Activated naive CD8-positive, alpha-beta T cell (primary cell): ENCODE results near the gene STAT4.
A peak's percentile ranks its signal among the peaks of the same experiment; 100 is the strongest.

Experiments
- H3K27ac Mint-ChIP-seq: one replicate; pipeline ENCODE4 v1.8.0; 2021; ENCODE audit warnings: mixed read lengths
- H3K27me3 Mint-ChIP-seq: one replicate; pipeline ENCODE4 v1.8.0; 2021; ENCODE audit warnings: mixed read lengths
- H3K36me3 Mint-ChIP-seq: one replicate; pipeline ENCODE4 v1.8.0; 2021; ENCODE audit warnings: mixed read lengths
- H3K4me1 Mint-ChIP-seq: one replicate; pipeline ENCODE4 v1.8.0; 2021; ENCODE audit warnings: low read depth, mixed read lengths
- H3K4me3 Mint-ChIP-seq: one replicate; pipeline ENCODE4 v1.8.0; 2021; ENCODE audit warnings: mild to moderate bottlenecking, mixed read lengths
- H3K9me3 Mint-ChIP-seq: one replicate; pipeline ENCODE4 v1.8.0; 2021; ENCODE audit warnings: low read depth, mixed read lengths

The STAT4 gene

DNA sequence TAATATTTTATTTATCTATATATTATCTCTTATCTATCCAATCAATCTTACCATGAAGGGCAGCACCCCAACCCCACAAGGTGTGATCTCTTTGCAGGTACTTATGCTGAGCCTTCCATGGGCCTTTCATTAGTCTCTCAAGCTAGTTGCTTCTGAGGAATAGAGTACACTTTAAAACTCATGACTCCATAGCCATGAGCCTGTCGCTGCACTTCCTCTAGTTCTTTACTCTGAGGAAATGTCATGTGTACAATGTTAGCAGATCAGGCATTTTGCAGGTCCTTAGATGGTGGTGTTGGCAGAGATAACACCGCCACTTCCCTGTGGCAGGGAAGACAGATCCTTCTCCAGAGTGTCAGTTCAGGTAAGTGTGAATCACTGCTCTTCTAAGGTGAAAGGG is 29.5 kb upstream of the STAT4 start:
- no peak overlapping the region for H3K27ac Mint-ChIP-seq
- no peak overlapping the region for H3K4me3 Mint-ChIP-seq
- H3K4me1 Mint-ChIP-seq, result peaks cover 13% of the 10 kb centered on the region
- H3K27me3 Mint-ChIP-seq, result no peaks in the 10 kb centered on the region
- H3K9me3 Mint-ChIP-seq, result no peaks in the 10 kb centered on the region
- H3K36me3 Mint-ChIP-seq, result peaks cover 2% of the 10 kb centered on the region

DNA sequence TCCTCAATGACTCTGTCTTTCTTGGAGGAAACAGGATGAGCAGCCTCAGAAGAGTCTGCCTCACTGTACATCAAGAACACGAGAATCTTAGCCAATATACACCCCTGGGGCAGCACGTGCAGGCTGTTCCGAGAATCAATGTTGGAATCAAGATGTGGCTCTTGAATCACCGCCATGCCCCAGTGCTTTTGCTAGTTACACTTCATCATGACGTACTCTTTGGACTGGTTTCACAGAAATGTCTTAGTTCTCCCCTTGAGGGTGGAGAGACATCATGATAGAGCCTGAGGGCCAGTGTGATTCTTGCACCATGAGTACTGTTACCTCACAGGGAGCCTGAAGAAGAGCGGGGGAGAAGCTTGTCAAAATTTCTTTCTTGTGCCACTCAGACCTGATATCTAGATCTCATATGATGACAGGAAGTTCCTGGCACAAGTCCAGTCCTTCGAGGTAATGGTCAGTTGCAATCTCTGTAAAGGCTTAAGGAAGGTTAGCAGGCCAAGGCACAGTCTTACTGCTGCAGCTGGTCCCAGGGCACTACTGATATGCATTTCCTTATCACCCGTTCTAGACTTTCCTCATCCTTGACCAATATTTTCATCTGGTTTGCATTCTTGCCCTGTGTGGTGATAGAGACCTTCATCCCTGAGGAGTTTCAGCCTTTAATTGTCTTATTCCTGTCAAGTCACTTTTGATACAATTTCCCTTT is 28.2 kb upstream of the STAT4 start:
- Mint-ChIP-seq H3K27me3 (no peaks in the 10 kb centered on the region), H3K4me1 (peaks cover 20% of the 10 kb centered on the region), H3K4me3 (no peak overlapping the region), H3K27ac (no peak overlapping the region), H3K9me3 (no peaks in the 10 kb centered on the region), H3K36me3 (peaks cover 2% of the 10 kb centered on the region)

DNA sequence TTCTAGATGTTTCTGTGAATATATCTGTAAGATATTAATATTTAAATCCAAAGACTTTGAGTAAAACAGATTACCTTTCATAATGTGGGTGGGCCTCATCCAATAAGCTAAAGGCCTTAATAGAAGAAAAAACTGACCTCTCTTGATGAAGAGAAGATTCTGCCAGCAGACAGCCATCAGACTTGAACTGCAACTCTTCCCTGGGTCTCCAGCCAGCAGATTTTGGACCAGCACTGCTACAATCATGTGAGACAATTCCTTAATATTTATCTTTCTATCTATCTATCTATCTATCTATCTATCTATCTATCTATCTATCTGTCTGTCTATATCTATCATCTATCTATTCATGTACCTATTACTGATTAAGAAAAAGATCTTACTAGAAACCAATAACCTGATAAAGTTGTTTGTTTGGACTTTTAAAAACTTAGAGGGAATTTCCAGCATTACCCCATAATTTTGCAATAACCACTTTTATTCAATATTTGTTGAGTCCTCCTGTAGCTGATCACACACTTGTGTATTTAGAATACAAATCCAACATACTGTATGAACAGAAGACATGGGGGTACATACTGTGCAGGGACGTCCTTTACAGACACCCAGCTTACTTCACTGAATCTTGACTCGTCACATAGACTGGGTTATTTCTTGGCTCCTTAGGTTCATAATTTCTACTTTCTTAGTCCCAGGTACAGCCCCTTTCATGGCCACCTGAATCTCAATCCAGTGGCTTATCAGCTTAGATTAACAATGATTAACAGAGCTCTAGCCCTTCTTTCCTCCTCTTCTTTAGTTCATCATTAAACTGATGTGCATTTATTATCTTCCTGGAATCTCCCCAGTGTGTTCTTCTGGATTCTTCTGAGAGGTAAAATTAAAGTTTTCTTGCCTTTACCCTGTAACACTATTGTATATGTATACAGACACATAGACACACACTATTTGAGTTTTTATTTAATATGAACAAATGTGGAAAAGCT is 27.2 kb upstream of the STAT4 start:
- H3K4me3 Mint-ChIP-seq, result no peak overlapping the region
- H3K27ac Mint-ChIP-seq, result no peak overlapping the region
- H3K36me3 Mint-ChIP-seq, result peaks cover 2% of the 10 kb centered on the region
- H3K9me3 Mint-ChIP-seq, result no peaks in the 10 kb centered on the region
- H3K4me1 Mint-ChIP-seq, result peaks cover 24% of the 10 kb centered on the region
- H3K27me3 Mint-ChIP-seq, result no peaks in the 10 kb centered on the region

DNA sequence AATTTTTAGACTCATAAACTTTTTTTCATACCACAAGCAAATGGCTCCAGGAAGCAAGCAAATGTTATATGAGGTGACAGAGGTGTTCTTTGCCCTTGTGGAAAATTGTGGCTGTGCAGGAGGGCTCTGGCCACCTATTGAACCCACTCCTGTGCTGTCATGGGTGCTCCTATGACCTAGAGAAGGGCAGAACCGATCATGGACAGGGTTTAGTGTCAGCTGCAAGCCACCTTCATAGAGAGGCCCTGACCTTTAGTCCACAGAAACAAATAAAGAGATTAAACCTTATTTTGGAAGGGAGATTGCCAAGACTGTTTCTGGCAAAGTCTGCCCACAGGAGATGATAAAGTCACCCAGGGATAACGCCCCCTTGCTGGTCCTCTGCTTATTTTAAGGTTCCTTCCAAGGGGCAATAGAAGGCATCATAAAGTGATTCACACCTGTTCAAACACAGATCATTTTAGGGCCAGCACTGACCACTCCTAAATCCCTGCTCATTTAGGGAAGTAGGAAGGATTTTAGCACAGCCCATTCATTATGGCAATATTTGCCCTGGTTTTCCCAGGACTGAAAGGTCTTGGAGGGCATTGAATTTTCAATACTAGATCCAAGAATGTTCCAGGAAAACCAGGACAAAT is 26.1 kb upstream of the STAT4 start:
- H3K9me3 Mint-ChIP-seq, result no peaks in the 10 kb centered on the region
- H3K27me3 Mint-ChIP-seq, result no peaks in the 10 kb centered on the region
- H3K27ac Mint-ChIP-seq, result no peak overlapping the region
- H3K4me3 Mint-ChIP-seq, result no peak overlapping the region
- H3K36me3 Mint-ChIP-seq, result peaks cover 2% of the 10 kb centered on the region
- peaks cover 36% of the 10 kb centered on the region for H3K4me1 Mint-ChIP-seq

DNA sequence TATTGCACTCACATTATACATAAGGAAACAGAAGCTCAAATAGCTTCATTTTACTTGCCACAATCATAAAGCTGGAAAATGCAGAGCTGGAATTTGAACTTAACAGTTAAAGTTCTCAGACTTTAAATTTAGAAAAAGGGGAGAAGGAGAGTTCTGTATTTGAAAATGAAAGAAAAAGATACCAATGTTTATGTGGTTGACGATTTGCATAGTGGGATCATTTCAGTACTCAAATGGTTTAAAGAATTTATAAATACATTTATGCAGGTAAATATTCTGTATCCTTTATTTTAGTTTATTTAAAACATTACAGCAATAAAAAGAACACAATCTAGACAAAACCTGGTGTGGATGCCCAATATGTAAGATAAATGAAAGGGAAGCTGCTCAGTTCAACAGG is 25.5 kb upstream of the STAT4 start:
- Mint-ChIP-seq H3K27ac (no peak overlapping the region), H3K4me3 (no peak overlapping the region), H3K36me3 (peaks cover 2% of the 10 kb centered on the region), H3K4me1 (peaks cover 41% of the 10 kb centered on the region), H3K27me3 (no peaks in the 10 kb centered on the region), H3K9me3 (no peaks in the 10 kb centered on the region)

DNA sequence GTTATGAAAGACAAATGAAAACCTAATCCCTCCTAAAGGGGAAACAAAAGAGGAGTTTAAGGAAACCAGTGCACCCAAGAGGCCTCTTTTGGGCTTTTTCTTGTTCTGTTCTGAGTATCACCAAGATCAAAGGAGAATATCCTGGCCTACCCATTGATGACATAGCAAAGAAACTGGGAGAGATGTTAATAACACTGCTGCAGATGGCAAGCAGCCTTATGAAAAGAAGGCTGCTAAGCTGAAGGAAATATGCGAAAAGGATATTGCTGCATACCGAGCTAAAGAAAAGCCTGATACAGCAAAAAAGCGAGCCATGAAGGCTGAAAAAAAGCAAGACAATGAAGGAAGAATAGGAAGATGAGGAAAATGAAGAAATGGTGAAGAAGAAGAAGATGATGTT is 23.6 kb upstream of the STAT4 start:
- Mint-ChIP-seq H3K9me3 (no peaks in the 10 kb centered on the region), H3K4me3 (no peak overlapping the region), H3K27me3 (no peaks in the 10 kb centered on the region), H3K4me1 (peaks cover 54% of the 10 kb centered on the region), H3K36me3 (peaks cover 2% of the 10 kb centered on the region), H3K27ac (peak overlapping the region; percentile 31)

DNA sequence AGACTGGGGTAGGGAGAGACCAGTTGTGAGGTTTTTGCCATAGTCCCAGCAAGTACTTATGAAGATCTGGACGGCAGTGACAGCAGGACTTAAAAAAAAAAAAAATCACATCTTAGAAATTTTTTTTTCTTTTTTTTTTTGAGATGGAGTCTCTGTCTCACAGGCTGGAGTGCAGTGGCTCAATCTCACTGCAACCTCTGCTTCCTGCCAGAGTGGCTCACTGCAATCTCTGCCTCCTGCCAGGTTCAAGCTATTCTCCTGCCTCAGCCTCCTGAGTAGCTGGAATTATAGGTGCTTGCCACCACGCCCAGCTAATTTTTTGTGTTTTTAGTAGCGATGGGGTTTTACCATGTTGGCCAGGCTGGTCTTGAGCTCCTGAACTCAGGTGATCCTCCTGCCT is 22.4 kb upstream of the STAT4 start:
- Mint-ChIP-seq H3K36me3 (no peaks in the 10 kb centered on the region), H3K9me3 (no peaks in the 10 kb centered on the region), H3K4me1 (peaks cover 59% of the 10 kb centered on the region), H3K27me3 (no peaks in the 10 kb centered on the region), H3K4me3 (no peak overlapping the region), H3K27ac (no peak overlapping the region)

DNA sequence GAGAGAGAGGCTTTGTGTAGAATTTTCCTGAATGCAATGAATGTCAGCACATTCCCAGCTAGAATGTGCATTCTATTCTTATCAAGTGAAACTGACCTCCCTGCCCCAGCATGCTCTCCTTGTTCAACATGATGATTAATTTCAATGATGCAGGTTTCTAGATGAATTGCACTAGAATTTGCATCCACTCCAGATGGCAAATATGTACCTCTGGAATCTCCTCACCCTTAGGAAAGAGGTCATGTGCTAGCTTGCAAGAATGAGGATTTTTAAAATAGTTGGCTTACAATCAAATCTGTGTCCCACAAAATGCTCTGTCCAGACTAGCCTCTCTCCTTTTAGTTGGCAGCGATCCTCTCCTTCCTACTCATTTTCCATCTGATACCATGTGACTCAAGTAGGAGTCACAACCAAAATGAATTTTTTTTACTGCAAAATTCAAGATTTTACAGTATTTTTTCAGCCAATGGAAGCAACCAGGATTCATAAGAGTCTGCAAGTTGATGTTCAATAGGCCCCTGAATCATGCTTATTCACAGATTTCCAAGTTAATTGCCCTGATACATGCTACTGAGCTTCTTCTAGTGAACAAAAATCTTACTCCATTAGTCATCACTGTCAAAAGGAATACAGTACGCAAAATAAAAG is 21.0 kb upstream of the STAT4 start:
- H3K4me1 Mint-ChIP-seq, result peaks cover 71% of the 10 kb centered on the region
- H3K36me3 Mint-ChIP-seq, result no peaks in the 10 kb centered on the region
- H3K27me3 Mint-ChIP-seq, result no peaks in the 10 kb centered on the region
- H3K9me3 Mint-ChIP-seq, result no peaks in the 10 kb centered on the region
- peak overlapping the region; percentile 78 for H3K27ac Mint-ChIP-seq
- peak overlapping the region; percentile 51 for H3K4me3 Mint-ChIP-seq

DNA sequence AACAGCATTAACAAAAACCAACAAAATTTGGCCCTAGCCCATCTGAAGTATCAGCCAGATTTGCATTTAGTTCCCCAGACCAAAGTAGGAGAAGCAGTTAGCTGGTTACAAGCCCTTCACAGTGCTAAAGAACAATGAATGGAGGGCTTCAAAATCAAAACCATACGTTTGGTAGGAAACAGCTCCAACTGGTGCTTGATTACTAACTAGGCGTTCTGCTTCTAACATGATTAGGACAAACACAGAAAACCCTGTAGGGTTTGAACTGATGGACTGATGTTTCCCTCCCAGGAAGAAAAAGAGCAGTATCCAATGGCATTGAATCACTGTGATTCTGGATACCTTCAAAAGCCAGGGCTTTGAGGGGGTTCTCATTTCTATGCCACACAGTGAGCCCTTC is 20.5 kb upstream of the STAT4 start:
- no peaks in the 10 kb centered on the region for H3K9me3 Mint-ChIP-seq
- peak overlapping the region; percentile 48 for H3K4me3 Mint-ChIP-seq
- peaks cover 68% of the 10 kb centered on the region for H3K4me1 Mint-ChIP-seq

DNA sequence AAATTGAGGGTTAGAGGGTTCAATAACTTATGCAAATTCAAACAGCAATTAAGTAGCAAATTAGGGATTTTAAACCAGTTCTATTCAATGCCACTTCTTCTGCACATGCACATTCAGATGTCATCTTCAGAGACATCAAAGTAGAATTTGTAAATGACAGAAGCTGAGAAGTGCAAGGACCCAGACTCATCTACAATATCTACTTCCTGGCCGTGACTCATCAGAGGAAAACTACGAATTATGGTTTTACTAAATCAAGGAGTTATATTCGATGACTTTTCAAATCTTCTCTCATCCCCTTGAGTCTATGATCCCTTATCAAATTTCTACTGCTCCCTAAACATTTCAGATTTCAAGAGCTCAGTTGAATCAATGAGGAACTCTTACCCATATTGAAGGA is 20.0 kb upstream of the STAT4 start:
- no peaks in the 10 kb centered on the region for H3K9me3 Mint-ChIP-seq
- peak overlapping the region; percentile 48 for H3K4me3 Mint-ChIP-seq
- peaks cover 63% of the 10 kb centered on the region for H3K4me1 Mint-ChIP-seq
- no peaks in the 10 kb centered on the region for H3K27me3 Mint-ChIP-seq
- H3K27ac Mint-ChIP-seq, result peak overlapping the region; percentile 78
- H3K36me3 Mint-ChIP-seq, result no peaks in the 10 kb centered on the region

More for the DNA sequence above, 20.5 kb upstream of the STAT4 start:
- Mint-ChIP-seq H3K27me3 (no peaks in the 10 kb centered on the region), H3K27ac (peak overlapping the region; percentile 78), H3K36me3 (no peaks in the 10 kb centered on the region)

DNA sequence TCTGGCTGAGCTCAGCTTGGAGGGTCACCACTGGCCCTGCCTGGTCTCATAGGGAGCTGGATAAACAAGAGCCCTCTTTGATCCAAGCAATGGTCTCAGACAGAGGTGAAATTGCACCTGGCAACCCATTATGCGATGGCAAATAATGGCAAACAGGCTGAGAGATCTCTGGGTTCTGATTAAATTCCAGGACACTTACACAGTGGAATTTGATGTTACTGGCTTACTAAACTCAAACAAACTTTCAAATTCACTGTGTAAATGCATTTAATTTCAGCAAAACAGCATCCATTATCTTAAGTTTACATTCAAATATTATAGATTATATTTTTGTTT is 19.5 kb upstream of the STAT4 start:
- Mint-ChIP-seq H3K36me3 (no peaks in the 10 kb centered on the region), H3K27me3 (no peaks in the 10 kb centered on the region), H3K27ac (no peak overlapping the region), H3K9me3 (no peaks in the 10 kb centered on the region), H3K4me3 (no peak overlapping the region), H3K4me1 (peaks cover 62% of the 10 kb centered on the region)

DNA sequence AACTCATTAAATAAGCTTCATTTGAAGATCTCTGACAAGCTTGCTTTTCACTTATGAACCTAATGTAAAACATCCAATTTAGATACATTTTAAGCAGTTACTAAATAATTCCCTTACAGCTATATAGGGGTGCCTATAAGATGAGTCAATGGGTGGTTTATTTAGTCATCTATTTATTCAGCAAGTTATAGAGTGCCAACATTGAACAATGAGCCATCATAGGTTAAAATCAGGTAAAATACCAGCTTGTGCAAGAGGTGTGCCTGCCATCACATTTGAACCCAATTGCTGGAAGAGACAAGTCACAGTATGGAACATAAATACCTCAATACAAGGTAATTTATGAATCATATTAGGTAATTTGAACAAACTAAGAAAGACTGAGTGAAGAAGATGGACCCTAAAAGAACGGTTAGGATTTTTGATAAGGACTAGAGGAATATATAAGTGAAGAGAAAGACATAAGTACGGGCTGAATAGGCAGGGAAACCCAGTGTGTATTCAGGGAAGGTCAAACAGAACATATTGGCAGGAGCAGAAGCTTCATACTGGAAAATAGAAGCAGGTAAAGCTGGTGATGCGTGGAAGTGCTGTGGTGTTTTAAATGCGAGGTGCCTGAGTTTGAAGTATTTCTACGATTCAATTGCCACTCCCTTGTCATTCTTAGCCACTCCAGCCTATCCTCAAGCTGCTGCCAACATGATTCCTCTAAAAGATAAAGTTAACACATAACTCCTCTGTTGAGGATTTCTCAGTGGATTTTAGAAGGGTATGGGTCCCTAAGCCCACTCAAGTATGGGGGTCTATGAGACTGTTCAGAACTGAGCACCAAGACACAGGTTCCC is 18.9 kb upstream of the STAT4 start:
- Mint-ChIP-seq H3K36me3 (no peaks in the 10 kb centered on the region), H3K27ac (peak overlapping the region; percentile 84), H3K27me3 (no peaks in the 10 kb centered on the region), H3K4me1 (peaks cover 65% of the 10 kb centered on the region), H3K9me3 (no peaks in the 10 kb centered on the region), H3K4me3 (peak overlapping the region; percentile 6)

DNA sequence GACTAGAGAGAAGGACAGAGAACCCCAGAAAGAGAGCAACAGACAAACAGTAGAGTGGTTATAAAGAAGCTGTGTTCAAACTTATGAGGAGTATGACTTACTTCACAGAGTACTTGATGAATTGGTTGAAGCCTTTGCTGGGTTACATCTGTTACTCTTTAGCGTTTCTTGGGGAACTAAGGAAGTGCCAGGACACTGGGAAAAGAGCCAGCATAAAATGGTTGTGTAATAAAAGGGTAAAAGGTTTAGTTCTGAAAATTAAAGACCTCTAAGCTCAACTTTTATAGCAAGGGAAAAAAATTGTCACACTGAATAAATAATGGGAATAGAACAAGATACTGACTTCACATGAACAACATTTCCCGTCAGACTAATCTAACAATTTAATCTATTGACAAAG is 17.0 kb upstream of the STAT4 start:
- Mint-ChIP-seq H3K9me3 (no peaks in the 10 kb centered on the region), H3K4me1 (peaks cover 50% of the 10 kb centered on the region), H3K4me3 (no peak overlapping the region), H3K27me3 (no peaks in the 10 kb centered on the region), H3K27ac (peak overlapping the region; percentile 34), H3K36me3 (no peaks in the 10 kb centered on the region)

DNA sequence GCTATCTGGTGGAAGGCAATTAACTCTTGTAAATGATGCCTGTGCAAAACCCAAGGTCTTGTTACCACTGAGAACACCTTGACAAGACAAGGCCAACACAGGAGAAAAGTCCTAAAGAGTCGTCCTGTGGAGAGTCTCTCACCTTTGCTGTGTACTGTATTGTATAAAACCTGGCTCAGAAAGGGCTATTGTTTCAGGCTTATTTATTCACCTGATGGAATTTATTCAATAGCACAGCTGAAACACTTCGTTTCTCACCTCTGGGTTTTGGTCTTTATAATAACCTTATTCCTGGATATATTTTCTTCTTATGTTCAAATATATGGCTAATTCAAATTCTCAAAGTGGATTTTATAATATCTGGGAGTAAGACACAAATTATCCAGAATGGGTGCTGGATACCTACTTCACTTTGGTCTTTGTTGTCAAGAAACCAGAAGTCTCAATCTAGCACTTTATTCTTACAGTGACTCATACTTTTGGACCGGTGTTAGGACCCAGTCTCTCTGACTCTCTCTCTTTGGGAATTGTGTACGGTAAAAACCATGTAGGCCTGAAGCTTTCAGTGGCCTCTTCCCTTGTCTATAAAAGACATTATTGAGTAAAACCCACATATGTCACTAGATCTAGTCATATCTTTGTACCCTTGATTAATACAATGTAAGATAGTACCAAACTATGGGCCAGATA is 16.1 kb upstream of the STAT4 start:
- peak overlapping the region; percentile 31 for H3K27ac Mint-ChIP-seq

More for the DNA sequence above, 16.1 kb upstream of the STAT4 start:
- Mint-ChIP-seq H3K27me3 (no peaks in the 10 kb centered on the region), H3K36me3 (no peaks in the 10 kb centered on the region), H3K4me3 (no peak overlapping the region), H3K4me1 (peaks cover 42% of the 10 kb centered on the region), H3K9me3 (no peaks in the 10 kb centered on the region)
